ENCODE measurements around the gene RSPO4.

The RSPO4 gene

GRCh38 chr20:962683-963082 is 39.4 kb downstream of the RSPO4 start:
- Histone ChIP-seq H4K20me1 (ENCODE audit: insufficient read depth, low read length) (no peaks in the 10 kb centered on the region), H3K79me2 (ENCODE audit: low read length) (no peaks in the 10 kb centered on the region), H3K4me3 (ENCODE audit: low read length) (no peak overlapping the region), H3K4me2 (ENCODE audit: low read depth, low read length) (no peak overlapping the region), H3K36me3 (replicated peaks; ENCODE audit: insufficient read depth, low read length) (no peaks in the 10 kb centered on the region), H3K27me3 (replicated peaks; ENCODE audit: insufficient read depth, low read length) (peaks cover 32% of the 10 kb centered on the region), H3K9me3 (replicated peaks; ENCODE audit: insufficient read depth, low read length) (no peaks in the 10 kb centered on the region), H3K9ac (ENCODE audit: low read length) (no peak overlapping the region), H3K9me2 (replicated peaks; ENCODE audit: insufficient read depth, low read length) (no peaks in the 10 kb centered on the region), H2AFZ (ENCODE audit: low read length) (no peak overlapping the region), H3F3A (ENCODE audit: insufficient read depth, low read length) (no peaks in the 10 kb centered on the region), H3K4me1 (ENCODE audit: low read length) (no peaks in the 10 kb centered on the region), H3K27ac (ENCODE audit: low read length) (no peak overlapping the region)
- no peak for DNase-seq
- TF ChIP-seq CTCF (IDR thresholded peaks at IDR 0.05; ENCODE audit: low read length), result no peak
- no peak for TF ChIP-seq EZH2 (optimal IDR thresholded peaks at IDR 0.05; ENCODE audit: low read depth, low read length)
- TF ChIP-seq EZH2phosphoT487 (IDR thresholded peaks at IDR 0.05; ENCODE audit: low read length), result no peak

GRCh38 chr20:962223-962622 is 39.9 kb downstream of the RSPO4 start:
- no peak overlapping the region for H3K4me2 ChIP-seq (ENCODE audit: low read depth, low read length)

GRCh38 chr20:961768-962167 is 40.3 kb downstream of the RSPO4 start:
- no peak overlapping the region for H3K4me3 ChIP-seq (ENCODE audit: low read length)
- TF ChIP-seq EZH2phosphoT487 (IDR thresholded peaks at IDR 0.05; ENCODE audit: low read length) (no peak), CTCF (IDR thresholded peaks at IDR 0.05; ENCODE audit: low read length) (no peak), EZH2 (optimal IDR thresholded peaks at IDR 0.05; ENCODE audit: low read depth, low read length) (no peak)
- H3K4me2 ChIP-seq (ENCODE audit: low read depth, low read length), result no peak overlapping the region
- no peak overlapping the region for H2AFZ ChIP-seq (ENCODE audit: low read length)
- H3K4me1 ChIP-seq (ENCODE audit: low read length), result no peaks in the 10 kb centered on the region
- no peaks in the 10 kb centered on the region for H3K36me3 ChIP-seq (replicated peaks; ENCODE audit: insufficient read depth, low read length)
- no peaks in the 10 kb centered on the region for H3K9me3 ChIP-seq (replicated peaks; ENCODE audit: insufficient read depth, low read length)
- H4K20me1 ChIP-seq (ENCODE audit: insufficient read depth, low read length), result no peaks in the 10 kb centered on the region
- H3K9me2 ChIP-seq (replicated peaks; ENCODE audit: insufficient read depth, low read length), result no peaks in the 10 kb centered on the region
- no peaks in the 10 kb centered on the region for H3K79me2 ChIP-seq (ENCODE audit: low read length)
- no peak for DNase-seq
- H3K9ac ChIP-seq (ENCODE audit: low read length), result no peak overlapping the region
- H3F3A ChIP-seq (ENCODE audit: insufficient read depth, low read length), result no peaks in the 10 kb centered on the region
- H3K27ac ChIP-seq (ENCODE audit: low read length), result no peak overlapping the region
- peaks cover 33% of the 10 kb centered on the region for H3K27me3 ChIP-seq (replicated peaks; ENCODE audit: insufficient read depth, low read length)

More at GRCh38 chr20:962223-962622, 39.9 kb downstream of the RSPO4 start:
- Histone ChIP-seq H3K9me3 (replicated peaks; ENCODE audit: insufficient read depth, low read length) (no peaks in the 10 kb centered on the region), H3K9ac (ENCODE audit: low read length) (no peak overlapping the region), H3K27ac (ENCODE audit: low read length) (no peak overlapping the region), H4K20me1 (ENCODE audit: insufficient read depth, low read length) (no peaks in the 10 kb centered on the region), H3K27me3 (replicated peaks; ENCODE audit: insufficient read depth, low read length) (peaks cover 33% of the 10 kb centered on the region), H3K4me3 (ENCODE audit: low read length) (no peak overlapping the region), H3F3A (ENCODE audit: insufficient read depth, low read length) (no peaks in the 10 kb centered on the region), H3K4me1 (ENCODE audit: low read length) (no peaks in the 10 kb centered on the region), H3K36me3 (replicated peaks; ENCODE audit: insufficient read depth, low read length) (no peaks in the 10 kb centered on the region), H3K79me2 (ENCODE audit: low read length) (no peaks in the 10 kb centered on the region), H3K9me2 (replicated peaks; ENCODE audit: insufficient read depth, low read length) (no peaks in the 10 kb centered on the region), H2AFZ (ENCODE audit: low read length) (no peak overlapping the region)
- DNase-seq, result no peak
- no peak for TF ChIP-seq EZH2 (optimal IDR thresholded peaks at IDR 0.05; ENCODE audit: low read depth, low read length)
- TF ChIP-seq CTCF (IDR thresholded peaks at IDR 0.05; ENCODE audit: low read length), result no peak
- no peak for TF ChIP-seq EZH2phosphoT487 (IDR thresholded peaks at IDR 0.05; ENCODE audit: low read length)

All from MM.1S (cell line).